ENCODE measurements around the gene CTBP1. TPM values are rescaled to one million over a fixed set of nuclear protein-coding genes. Genes with fewer than 3 reads are reported as not detected.

Gene CTBP1
- total and polyA plus RNA-seq, 2 donors (not counting 1 experiment from before 2014, with no cell fraction given): 212 to 343 TPM

DNA sequence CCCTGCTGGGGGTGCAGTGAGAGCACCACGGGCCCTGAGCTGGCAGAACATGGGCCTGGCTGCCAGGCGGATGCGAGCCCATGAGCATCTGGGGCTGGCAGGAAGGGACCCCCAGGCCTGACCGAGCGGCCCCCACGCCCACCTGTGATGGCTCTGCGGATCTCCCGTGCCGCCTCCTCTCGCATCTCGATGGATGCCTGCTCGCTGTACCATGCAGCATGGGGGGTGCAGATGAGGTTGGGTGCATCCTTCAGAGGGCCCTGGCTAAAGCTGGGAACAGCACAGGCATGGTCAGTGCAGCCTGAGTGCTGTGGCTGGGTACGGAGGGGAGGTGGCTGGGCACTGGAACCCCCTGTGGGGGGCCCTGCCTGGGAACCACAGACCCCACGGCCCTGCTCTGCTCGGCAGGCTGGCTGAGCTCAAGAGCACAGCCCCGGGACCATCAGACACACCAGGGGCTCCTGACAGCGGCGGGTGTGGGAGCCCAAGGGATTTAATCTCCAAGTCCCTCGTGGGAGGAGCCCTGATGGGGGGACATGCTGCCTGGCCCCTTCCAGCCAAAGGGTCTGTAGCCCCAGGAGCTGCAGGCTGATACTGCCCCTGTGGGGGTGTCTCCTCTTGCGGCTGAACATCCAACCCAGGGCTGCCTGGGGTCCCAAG is 35.5 kb downstream of the CTBP1 start:
- Histone ChIP-seq H3K36me3 (replicated peaks in 1 of 2; ENCODE audit: control extremely low read depth in 1 of 2, control insufficient read depth in 1 of 2, extremely low read depth in 1 of 2, insufficient read depth in 2 of 2, low read length in 1 of 2) (peaks cover 0 to 58% of the 10 kb centered on the region in 2 experiments), H3K9ac (ENCODE audit: low read length) (no peak overlapping the region), H3K4me2 (replicated peaks; ENCODE audit: low read depth, low read length, poor library complexity, severe bottlenecking) (no peak overlapping the region), H3K9me3 (ENCODE audit: control extremely low read depth in 1 of 3, control insufficient read depth in 2 of 3, insufficient read depth in 1 of 3, low read length in 2 of 3) (no peaks in the 10 kb centered on the region), H3K79me2 (ENCODE audit: control insufficient read depth, insufficient read depth, low read length) (peaks cover 40% of the 10 kb centered on the region), H3K4me3 (ENCODE audit: control extremely low read depth in 1 of 5, extremely low read depth in 1 of 5, insufficient read depth in 1 of 5, low read depth in 2 of 5, low read length in 4 of 5) (no peak overlapping the region), H4K20me1 (ENCODE audit: control insufficient read depth, insufficient read depth, low read length, poor library complexity, severe bottlenecking) (peaks cover 62% of the 10 kb centered on the region), H3K4me1 (ENCODE audit: control insufficient read depth in 2 of 2, insufficient read depth in 2 of 2, low read length in 2 of 2) (peaks cover 27 to 41% of the 10 kb centered on the region in 2 donors), H3K27me3 (replicated peaks in 1 of 4; ENCODE audit: control extremely low read depth in 1 of 4, control insufficient read depth in 3 of 4, insufficient read depth in 4 of 4, low read length in 3 of 4) (no peaks in the 10 kb centered on the region), H3K27ac (ENCODE audit: low read length in 2 of 2) (no peak overlapping the region), H2AFZ (ENCODE audit: insufficient read depth, low read depth, low read length, poor library complexity, severe bottlenecking) (no peak overlapping the region)
- WGBS (ENCODE audit: insufficient coverage): 94% methylated on average over 20 of the region's 20 CpGs
- CTCF ChIA-PET: no interaction called here
- ATAC-seq (ENCODE audit: low read depth) (no peak), DNase-seq (no peak)
- TF ChIP-seq EZH2 (IDR thresholded peaks at IDR 0.05; ENCODE audit: borderline replicate concordance, insufficient read depth, low read depth, low read length, poor library complexity, severe bottlenecking): no peak
- TF ChIP-seq, protein P1, sequence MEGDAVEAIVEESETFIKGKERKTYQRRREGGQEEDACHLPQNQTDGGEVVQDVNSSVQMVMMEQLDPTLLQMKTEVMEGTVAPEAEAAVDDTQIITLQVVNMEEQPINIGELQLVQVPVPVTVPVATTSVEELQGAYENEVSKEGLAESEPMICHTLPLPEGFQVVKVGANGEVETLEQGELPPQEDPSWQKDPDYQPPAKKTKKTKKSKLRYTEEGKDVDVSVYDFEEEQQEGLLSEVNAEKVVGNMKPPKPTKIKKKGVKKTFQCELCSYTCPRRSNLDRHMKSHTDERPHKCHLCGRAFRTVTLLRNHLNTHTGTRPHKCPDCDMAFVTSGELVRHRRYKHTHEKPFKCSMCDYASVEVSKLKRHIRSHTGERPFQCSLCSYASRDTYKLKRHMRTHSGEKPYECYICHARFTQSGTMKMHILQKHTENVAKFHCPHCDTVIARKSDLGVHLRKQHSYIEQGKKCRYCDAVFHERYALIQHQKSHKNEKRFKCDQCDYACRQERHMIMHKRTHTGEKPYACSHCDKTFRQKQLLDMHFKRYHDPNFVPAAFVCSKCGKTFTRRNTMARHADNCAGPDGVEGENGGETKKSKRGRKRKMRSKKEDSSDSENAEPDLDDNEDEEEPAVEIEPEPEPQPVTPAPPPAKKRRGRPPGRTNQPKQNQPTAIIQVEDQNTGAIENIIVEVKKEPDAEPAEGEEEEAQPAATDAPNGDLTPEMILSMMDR (IDR thresholded peaks at IDR 0.05): no peak
- POLR2A ChIA-PET: no interaction called here
- peaks cover 35% of the 10 kb centered on the region for H3K4me1 Mint-ChIP-seq
- no peaks in the 10 kb centered on the region for H3K27me3 Mint-ChIP-seq
- intact Hi-C loops (cut with micrococcal nuclease): no loop called here
- H3K27ac Mint-ChIP-seq: no peak overlapping the region
- no peaks in the 10 kb centered on the region for H3K9me3 Mint-ChIP-seq (ENCODE audit: insufficient read depth)
- H3K4me3 Mint-ChIP-seq: no peak overlapping the region

DNA sequence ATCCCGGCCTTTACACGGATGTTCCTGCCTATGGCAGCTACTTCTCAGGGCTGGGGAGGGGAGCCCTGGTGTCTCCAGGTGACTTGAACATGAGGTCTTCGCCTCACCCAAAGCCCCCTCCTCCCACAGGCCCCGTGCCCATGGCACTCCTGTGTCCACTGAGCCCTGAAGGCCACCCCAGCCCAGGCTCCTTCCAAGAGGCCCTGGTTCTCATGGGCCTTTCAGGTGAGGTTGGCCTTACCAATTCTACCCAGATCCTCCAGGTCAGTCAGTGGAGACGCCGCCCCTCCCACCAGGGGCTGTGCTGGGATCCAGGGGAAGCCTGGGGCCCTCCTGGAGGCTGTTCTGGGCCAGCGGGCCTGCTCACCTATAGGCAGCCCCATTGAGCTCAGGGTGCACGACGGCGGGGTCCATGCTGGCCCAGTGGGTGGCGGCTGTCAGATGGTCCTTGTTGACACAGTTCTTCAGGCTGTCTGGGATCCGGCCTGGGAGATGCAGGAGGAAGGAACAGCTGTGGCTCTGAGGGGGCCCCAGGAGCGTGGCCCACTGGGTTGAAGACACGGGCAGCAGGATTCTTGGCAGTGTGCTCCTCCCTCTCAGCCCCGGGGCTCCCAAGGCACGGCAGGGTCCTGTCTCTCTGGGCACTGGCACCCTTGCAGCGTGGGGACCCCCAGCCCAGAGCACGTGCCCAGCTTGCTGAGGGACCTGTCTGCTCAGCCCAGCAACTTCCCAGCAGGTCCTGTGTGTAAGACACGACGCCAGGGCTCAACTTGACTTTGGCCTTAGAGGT is 36.2 kb downstream of the CTBP1 start:
- H3K4me1 ChIP-seq (ENCODE audit: control insufficient read depth in 2 of 2, insufficient read depth in 2 of 2, low read length in 2 of 2): peaks cover 19 to 34% of the 10 kb centered on the region in 2 donors
- CTCF ChIA-PET: no interaction called here
- TF ChIP-seq, protein P1 (IDR thresholded peaks at IDR 0.05): no peak
- TF ChIP-seq EZH2 (IDR thresholded peaks at IDR 0.05; ENCODE audit: borderline replicate concordance, insufficient read depth, low read depth, low read length, poor library complexity, severe bottlenecking): no peak
- peaks cover 0 to 58% of the 10 kb centered on the region in 2 experiments for H3K36me3 ChIP-seq (replicated peaks in 1 of 2; ENCODE audit: control extremely low read depth in 1 of 2, control insufficient read depth in 1 of 2, extremely low read depth in 1 of 2, insufficient read depth in 2 of 2, low read length in 1 of 2)
- no peak overlapping the region for H3K27ac ChIP-seq (ENCODE audit: low read length in 2 of 2)
- no peak overlapping the region for H3K27ac Mint-ChIP-seq
- intact Hi-C loops (cut with micrococcal nuclease): no loop called here
- H3K9ac ChIP-seq (ENCODE audit: low read length): no peak overlapping the region
- H3K4me3 ChIP-seq (ENCODE audit: control extremely low read depth in 1 of 5, extremely low read depth in 1 of 5, insufficient read depth in 1 of 5, low read depth in 2 of 5, low read length in 4 of 5): no peak overlapping the region
- DNase-seq (no peak), ATAC-seq (ENCODE audit: low read depth) (no peak)
- H3K27me3 Mint-ChIP-seq: no peaks in the 10 kb centered on the region
- no peak overlapping the region for H3K4me2 ChIP-seq (replicated peaks; ENCODE audit: low read depth, low read length, poor library complexity, severe bottlenecking)
- POLR2A ChIA-PET: no interaction called here
- H3K27me3 ChIP-seq (replicated peaks in 1 of 4; ENCODE audit: control extremely low read depth in 1 of 4, control insufficient read depth in 3 of 4, insufficient read depth in 4 of 4, low read length in 3 of 4): no peaks in the 10 kb centered on the region
- peaks cover 37% of the 10 kb centered on the region for H3K79me2 ChIP-seq (ENCODE audit: control insufficient read depth, insufficient read depth, low read length)
- WGBS (ENCODE audit: insufficient coverage): 98% methylated on average over 20 of the region's 20 CpGs
- no peak overlapping the region for H2AFZ ChIP-seq (ENCODE audit: insufficient read depth, low read depth, low read length, poor library complexity, severe bottlenecking)
- no peak overlapping the region for H3K4me3 Mint-ChIP-seq
- H3K4me1 Mint-ChIP-seq: peaks cover 30% of the 10 kb centered on the region
- H3K9me3 ChIP-seq (ENCODE audit: control extremely low read depth in 1 of 3, control insufficient read depth in 2 of 3, insufficient read depth in 1 of 3, low read length in 2 of 3): no peaks in the 10 kb centered on the region
- H4K20me1 ChIP-seq (ENCODE audit: control insufficient read depth, insufficient read depth, low read length, poor library complexity, severe bottlenecking): peaks cover 61% of the 10 kb centered on the region
- no peaks in the 10 kb centered on the region for H3K9me3 Mint-ChIP-seq (ENCODE audit: insufficient read depth)
